ENCODE results near the gene VSIG1.

VSIG1 gene

GRCh38 chrX:108097380-108097779 lies 52.5 kb downstream of the VSIG1 start:
- Histone ChIP-seq H2BK5ac (ENCODE audit: low read length) (no peak overlapping the region), H3K9me3 (replicated peaks in 1 of 2; ENCODE audit: control insufficient read depth in 2 of 2, insufficient read depth in 1 of 2, low read depth in 1 of 2, low read length in 2 of 2) (no peaks in the 10 kb centered on the region), H3K9ac (ENCODE audit: low read depth, low read length, poor library complexity) (no peak overlapping the region), H3K14ac (ENCODE audit: low read length) (no peak overlapping the region), H3K23ac (ENCODE audit: low read depth, low read length, poor library complexity) (no peak overlapping the region), H3K36me3 (replicated peaks in 1 of 2; ENCODE audit: control insufficient read depth in 2 of 2, insufficient read depth in 2 of 2, low read length in 2 of 2) (no peaks in the 10 kb centered on the region), H3K18ac (ENCODE audit: low read length) (no peak overlapping the region), H4K91ac (ENCODE audit: low read depth, low read length, poor library complexity) (no peak overlapping the region), H4K8ac (ENCODE audit: low read depth, low read length) (no peak overlapping the region), H2BK15ac (ENCODE audit: low read length) (no peak overlapping the region), H3K4me1 (ENCODE audit: control insufficient read depth in 2 of 2, insufficient read depth in 1 of 2, low read depth in 1 of 2, low read length in 2 of 2) (no peaks in the 10 kb centered on the region), H2BK120ac (ENCODE audit: low read depth, low read length) (no peak overlapping the region), H2BK12ac (ENCODE audit: low read length) (no peak overlapping the region), H3K4ac (ENCODE audit: low read length) (no peak overlapping the region), H3K27ac (replicated peaks; ENCODE audit: low read length) (no peak overlapping the region), H2AK5ac (ENCODE audit: low read depth, low read length) (no peak overlapping the region), H3K79me1 (ENCODE audit: low read depth, low read length) (no peaks in the 10 kb centered on the region), H3K27me3 (ENCODE audit: control insufficient read depth in 3 of 3, insufficient read depth in 3 of 3, low read depth in 1 of 3, low read length in 3 of 3) (no peaks in the 10 kb centered on the region), H2AFZ (ENCODE audit: low read length) (no peak overlapping the region), H3K4me2 (ENCODE audit: insufficient read depth, low read length, poor library complexity, severe bottlenecking) (no peak overlapping the region), H3K4me3 (ENCODE audit: low read length in 2 of 2) (no peak overlapping the region)
- no CpG with 5 or more reads among the region's 2 CpGs for WGBS, 2 donors (ENCODE audit: extremely low coverage in 2 of 2, insufficient read length in 2 of 2, insufficient replicate concordance in 1 of 2)
- no peak for DNase-seq (ENCODE audit: low spot score)

DNA sequence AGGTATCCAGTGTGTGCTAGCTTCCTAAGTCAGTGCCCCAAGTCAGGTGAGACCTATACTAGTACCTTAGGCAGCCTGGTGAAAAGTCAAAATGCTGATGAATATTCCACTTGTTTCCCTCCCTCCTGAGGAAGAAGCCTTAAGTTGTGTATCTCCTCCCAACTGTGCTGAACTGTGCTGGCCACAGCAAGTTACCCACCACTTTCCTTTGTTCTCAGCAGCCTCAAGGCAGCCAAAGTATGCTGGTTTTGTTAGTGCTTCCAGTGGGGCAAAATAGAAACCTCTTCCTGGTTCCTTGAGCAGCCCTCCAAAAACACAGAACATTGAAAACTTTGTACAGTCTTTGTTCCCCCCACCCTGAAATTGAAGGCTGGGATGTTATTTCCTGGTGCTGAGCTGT lies 60.6 kb downstream of the VSIG1 start:
- no peak overlapping the region for H4K8ac ChIP-seq (ENCODE audit: low read depth, low read length)
- H4K91ac ChIP-seq (ENCODE audit: low read depth, low read length, poor library complexity), result no peak overlapping the region
- DNase-seq (ENCODE audit: low spot score), result no peak
- no peak overlapping the region for H3K23ac ChIP-seq (ENCODE audit: low read depth, low read length, poor library complexity)
- no peak overlapping the region for H3K4me3 ChIP-seq (ENCODE audit: low read length in 2 of 2)
- H3K27ac ChIP-seq (replicated peaks; ENCODE audit: low read length), result no peak overlapping the region
- H3K14ac ChIP-seq (ENCODE audit: low read length), result no peak overlapping the region
- H2BK15ac ChIP-seq (ENCODE audit: low read length), result no peak overlapping the region
- H2BK12ac ChIP-seq (ENCODE audit: low read length), result no peak overlapping the region
- no peak overlapping the region for H2BK5ac ChIP-seq (ENCODE audit: low read length)
- H3K4ac ChIP-seq (ENCODE audit: low read length), result no peak overlapping the region
- no peaks in the 10 kb centered on the region for H3K4me1 ChIP-seq (ENCODE audit: control insufficient read depth in 2 of 2, insufficient read depth in 1 of 2, low read depth in 1 of 2, low read length in 2 of 2)
- no peaks in the 10 kb centered on the region for H3K79me1 ChIP-seq (ENCODE audit: low read depth, low read length)
- no peak overlapping the region for H2AFZ ChIP-seq (ENCODE audit: low read length)
- no peak overlapping the region for H2BK120ac ChIP-seq (ENCODE audit: low read depth, low read length)
- no peak overlapping the region for H3K18ac ChIP-seq (ENCODE audit: low read length)
- H2AK5ac ChIP-seq (ENCODE audit: low read depth, low read length), result no peak overlapping the region
- H3K27me3 ChIP-seq (ENCODE audit: control insufficient read depth in 3 of 3, insufficient read depth in 3 of 3, low read depth in 1 of 3, low read length in 3 of 3), result no peaks in the 10 kb centered on the region
- H3K36me3 ChIP-seq (replicated peaks in 1 of 2; ENCODE audit: control insufficient read depth in 2 of 2, insufficient read depth in 2 of 2, low read length in 2 of 2), result no peaks in the 10 kb centered on the region
- no peaks in the 10 kb centered on the region for H3K9me3 ChIP-seq (replicated peaks in 1 of 2; ENCODE audit: control insufficient read depth in 2 of 2, insufficient read depth in 1 of 2, low read depth in 1 of 2, low read length in 2 of 2)
- H3K9ac ChIP-seq (ENCODE audit: low read depth, low read length, poor library complexity), result no peak overlapping the region
- no peak overlapping the region for H3K4me2 ChIP-seq (ENCODE audit: insufficient read depth, low read length, poor library complexity, severe bottlenecking)

DNA sequence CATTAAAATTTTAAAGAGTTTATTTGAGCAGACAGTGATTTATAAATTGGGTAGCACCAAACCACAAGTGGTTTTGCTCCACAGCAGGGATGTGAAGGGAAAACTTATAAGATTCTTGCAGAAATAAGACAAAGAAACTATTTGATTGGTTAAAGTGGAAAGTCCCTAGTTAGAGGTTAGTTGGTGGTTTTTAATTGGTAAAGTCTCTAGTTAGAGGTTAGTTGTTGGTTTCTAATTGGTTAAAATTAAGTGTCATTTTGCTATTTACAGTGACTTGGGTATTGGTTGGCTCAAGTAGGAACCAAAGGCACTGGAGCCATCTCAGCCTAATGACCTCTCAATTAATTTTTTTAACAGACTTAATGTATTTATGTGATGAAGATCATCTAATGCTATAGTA lies 69.7 kb downstream of the VSIG1 start:
- H2BK12ac ChIP-seq (ENCODE audit: low read length), result no peak overlapping the region
- no peaks in the 10 kb centered on the region for H3K36me3 ChIP-seq (replicated peaks in 1 of 2; ENCODE audit: control insufficient read depth in 2 of 2, insufficient read depth in 2 of 2, low read length in 2 of 2)
- no peak overlapping the region for H4K91ac ChIP-seq (ENCODE audit: low read depth, low read length, poor library complexity)
- H2AFZ ChIP-seq (ENCODE audit: low read length), result no peak overlapping the region
- H3K23ac ChIP-seq (ENCODE audit: low read depth, low read length, poor library complexity), result no peak overlapping the region
- no peaks in the 10 kb centered on the region for H3K4me1 ChIP-seq (ENCODE audit: control insufficient read depth in 2 of 2, insufficient read depth in 1 of 2, low read depth in 1 of 2, low read length in 2 of 2)
- no peak overlapping the region for H3K9ac ChIP-seq (ENCODE audit: low read depth, low read length, poor library complexity)
- no peaks in the 10 kb centered on the region for H3K79me1 ChIP-seq (ENCODE audit: low read depth, low read length)
- H2BK15ac ChIP-seq (ENCODE audit: low read length), result no peak overlapping the region
- H3K4ac ChIP-seq (ENCODE audit: low read length), result no peak overlapping the region
- DNase-seq (ENCODE audit: low spot score), result no peak
- no peak overlapping the region for H2BK120ac ChIP-seq (ENCODE audit: low read depth, low read length)
- peaks cover 0 to 5% (median 0%) of the 10 kb centered on the region in 3 experiments for H3K27me3 ChIP-seq (ENCODE audit: control insufficient read depth in 3 of 3, insufficient read depth in 3 of 3, low read depth in 1 of 3, low read length in 3 of 3)
- no peaks in the 10 kb centered on the region for H3K9me3 ChIP-seq (replicated peaks in 1 of 2; ENCODE audit: control insufficient read depth in 2 of 2, insufficient read depth in 1 of 2, low read depth in 1 of 2, low read length in 2 of 2)
- no peak overlapping the region for H3K27ac ChIP-seq (replicated peaks; ENCODE audit: low read length)
- H3K18ac ChIP-seq (ENCODE audit: low read length), result no peak overlapping the region
- H3K14ac ChIP-seq (ENCODE audit: low read length), result no peak overlapping the region
- no peak overlapping the region for H4K8ac ChIP-seq (ENCODE audit: low read depth, low read length)
- no peak overlapping the region for H2AK5ac ChIP-seq (ENCODE audit: low read depth, low read length)
- no peak overlapping the region for H2BK5ac ChIP-seq (ENCODE audit: low read length)
- H3K4me2 ChIP-seq (ENCODE audit: insufficient read depth, low read length, poor library complexity, severe bottlenecking), result no peak overlapping the region
- no peak overlapping the region for H3K4me3 ChIP-seq (ENCODE audit: low read length in 2 of 2)

- H2AK5ac ChIP-seq (ENCODE audit: low read depth, low read length), result no peak overlapping the region
- H3K4me2 ChIP-seq (ENCODE audit: insufficient read depth, low read length, poor library complexity, severe bottlenecking), result no peak overlapping the region
- no peak for DNase-seq (ENCODE audit: low spot score)
- H2BK120ac ChIP-seq (ENCODE audit: low read depth, low read length), result no peak overlapping the region
- H3K4me1 ChIP-seq (ENCODE audit: control insufficient read depth in 2 of 2, insufficient read depth in 1 of 2, low read depth in 1 of 2, low read length in 2 of 2), result peaks cover 0 to 4% of the 10 kb centered on the region in 2 donors
- H3K27me3 ChIP-seq (ENCODE audit: control insufficient read depth in 3 of 3, insufficient read depth in 3 of 3, low read depth in 1 of 3, low read length in 3 of 3), result peaks cover 0 to 9% (median 0%) of the 10 kb centered on the region in 3 experiments
- no peak overlapping the region for H2BK5ac ChIP-seq (ENCODE audit: low read length)
- no peak overlapping the region for H4K8ac ChIP-seq (ENCODE audit: low read depth, low read length)
- H3K4me3 ChIP-seq (ENCODE audit: low read length in 2 of 2), result no peak overlapping the region
- H4K91ac ChIP-seq (ENCODE audit: low read depth, low read length, poor library complexity), result no peak overlapping the region
- H3K23ac ChIP-seq (ENCODE audit: low read depth, low read length, poor library complexity), result no peak overlapping the region
- no peak overlapping the region for H2AFZ ChIP-seq (ENCODE audit: low read length)
- WGBS, 2 donors (ENCODE audit: extremely low coverage in 2 of 2, insufficient read length in 2 of 2, insufficient replicate concordance in 1 of 2), result no CpG with 5 or more reads among the region's 3 CpGs
- H3K18ac ChIP-seq (ENCODE audit: low read length), result no peak overlapping the region
- H2BK12ac ChIP-seq (ENCODE audit: low read length), result no peak overlapping the region
- no peak overlapping the region for H3K4ac ChIP-seq (ENCODE audit: low read length)
- no peak overlapping the region for H2BK15ac ChIP-seq (ENCODE audit: low read length)
- H3K27ac ChIP-seq (replicated peaks; ENCODE audit: low read length), result no peak overlapping the region
- H3K79me1 ChIP-seq (ENCODE audit: low read depth, low read length), result no peaks in the 10 kb centered on the region
- H3K36me3 ChIP-seq (replicated peaks in 1 of 2; ENCODE audit: control insufficient read depth in 2 of 2, insufficient read depth in 2 of 2, low read length in 2 of 2), result no peaks in the 10 kb centered on the region
- H3K9me3 ChIP-seq (replicated peaks in 1 of 2; ENCODE audit: control insufficient read depth in 2 of 2, insufficient read depth in 1 of 2, low read depth in 1 of 2, low read length in 2 of 2), result no peaks in the 10 kb centered on the region
- H3K14ac ChIP-seq (ENCODE audit: low read length), result no peak overlapping the region
- H3K9ac ChIP-seq (ENCODE audit: low read depth, low read length, poor library complexity), result no peak overlapping the region
Measured at GRCh38 chrX:108117988-108118387, 73.1 kb downstream of the VSIG1 start.
